Measurements from ENCODE around the gene EXOC6B.
A peak's percentile ranks its signal among the peaks of the same experiment; 100 is the strongest.

EXOC6B gene

DNA sequence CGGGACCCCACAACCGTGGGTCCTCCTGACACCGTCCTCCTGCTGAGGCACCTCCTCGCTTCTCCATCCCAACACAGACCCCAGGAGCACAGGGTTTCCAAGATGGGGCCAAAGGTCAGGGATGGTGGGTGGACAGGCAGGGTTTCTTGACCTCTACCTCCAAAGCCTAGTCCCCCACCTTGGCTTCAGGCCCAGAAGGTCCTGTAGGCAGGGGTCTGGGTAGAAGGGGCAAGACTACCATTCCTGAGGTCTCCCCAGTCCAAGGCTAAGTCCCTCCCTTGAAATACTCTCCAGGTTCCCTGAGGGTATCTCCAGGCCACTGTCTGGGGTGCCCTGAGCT is 685.2 kb downstream of the EXOC6B start:
- no peaks in the 10 kb centered on the region for H3K36me3 Mint-ChIP-seq
- no peak overlapping the region for H3K4me3 Mint-ChIP-seq
- H3K27ac Mint-ChIP-seq = no peak overlapping the region
- H3K27me3 Mint-ChIP-seq = peaks cover 52% of the 10 kb centered on the region
- no peaks in the 10 kb centered on the region for H3K9me3 Mint-ChIP-seq
- H3K4me1 Mint-ChIP-seq = peaks cover 7% of the 10 kb centered on the region
- DNase-seq = peak; percentile 14
- CTCF ChIA-PET = no interaction called here

GRCh38 chr2:72139874-72140620 is 685.8 kb downstream of the EXOC6B start:
- CTCF ChIA-PET = interaction anchor here (0.7 kb wide), 1 partner anchor 10 kb away, joined by 3 read pairs; no protein-coding TSS in a partner anchor
- no peak overlapping the region for H3K4me3 Mint-ChIP-seq
- no peak overlapping the region for H3K27ac Mint-ChIP-seq
- no peaks in the 10 kb centered on the region for H3K9me3 Mint-ChIP-seq
- H3K36me3 Mint-ChIP-seq = no peaks in the 10 kb centered on the region
- DNase-seq = peak; percentile 13
- peaks cover 47% of the 10 kb centered on the region for H3K27me3 Mint-ChIP-seq
- peaks cover 3% of the 10 kb centered on the region for H3K4me1 Mint-ChIP-seq

- CTCF ChIA-PET = interaction anchor here (0.7 kb wide), 1 partner anchor 11 kb away, joined by 3 read pairs; no protein-coding TSS in a partner anchor
- peaks cover 41% of the 10 kb centered on the region for H3K27me3 Mint-ChIP-seq
- peaks cover 2% of the 10 kb centered on the region for H3K4me1 Mint-ChIP-seq
- H3K9me3 Mint-ChIP-seq = no peaks in the 10 kb centered on the region
- no peak overlapping the region for H3K4me3 Mint-ChIP-seq
- no peak overlapping the region for H3K27ac Mint-ChIP-seq
- peak; percentile 6 for DNase-seq
- H3K36me3 Mint-ChIP-seq = no peaks in the 10 kb centered on the region
Measured at GRCh38 chr2:72139471-72139873, 686.4 kb downstream of the EXOC6B start.

DNA sequence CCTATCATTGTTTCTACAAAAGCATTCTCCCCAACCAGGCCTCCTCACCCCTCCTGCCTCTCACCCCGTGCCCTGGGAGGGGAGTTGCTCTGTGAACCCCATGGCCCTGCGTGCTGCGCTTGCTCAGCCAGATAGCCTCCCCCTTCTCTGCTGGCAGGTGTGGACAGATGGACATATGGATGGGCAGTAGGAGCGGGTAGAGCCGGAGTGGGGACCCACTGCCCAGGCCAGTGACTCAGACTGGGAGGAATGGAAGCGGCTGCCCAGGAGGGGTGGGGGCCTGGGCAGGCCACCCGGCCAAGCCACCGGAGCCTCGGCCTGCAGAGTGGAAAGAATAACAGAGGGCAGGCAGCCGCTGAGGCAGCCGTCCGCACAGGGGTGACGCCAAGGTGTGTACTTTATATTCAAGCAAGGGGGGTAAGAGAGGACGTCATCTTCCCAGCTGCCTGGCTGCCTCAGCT is 686.9 kb downstream of the EXOC6B start:
- Mint-ChIP-seq H3K9me3 (no peaks in the 10 kb centered on the region), H3K27ac (no peak overlapping the region), H3K4me1 (no peaks in the 10 kb centered on the region), H3K27me3 (peaks cover 36% of the 10 kb centered on the region), H3K4me3 (no peak overlapping the region), H3K36me3 (no peaks in the 10 kb centered on the region)
- peak; percentile 11 for DNase-seq
- CTCF ChIA-PET = interaction anchor here (0.7 kb wide), 1 partner anchor 11 kb away, joined by 3 read pairs; no protein-coding TSS in a partner anchor

DNA sequence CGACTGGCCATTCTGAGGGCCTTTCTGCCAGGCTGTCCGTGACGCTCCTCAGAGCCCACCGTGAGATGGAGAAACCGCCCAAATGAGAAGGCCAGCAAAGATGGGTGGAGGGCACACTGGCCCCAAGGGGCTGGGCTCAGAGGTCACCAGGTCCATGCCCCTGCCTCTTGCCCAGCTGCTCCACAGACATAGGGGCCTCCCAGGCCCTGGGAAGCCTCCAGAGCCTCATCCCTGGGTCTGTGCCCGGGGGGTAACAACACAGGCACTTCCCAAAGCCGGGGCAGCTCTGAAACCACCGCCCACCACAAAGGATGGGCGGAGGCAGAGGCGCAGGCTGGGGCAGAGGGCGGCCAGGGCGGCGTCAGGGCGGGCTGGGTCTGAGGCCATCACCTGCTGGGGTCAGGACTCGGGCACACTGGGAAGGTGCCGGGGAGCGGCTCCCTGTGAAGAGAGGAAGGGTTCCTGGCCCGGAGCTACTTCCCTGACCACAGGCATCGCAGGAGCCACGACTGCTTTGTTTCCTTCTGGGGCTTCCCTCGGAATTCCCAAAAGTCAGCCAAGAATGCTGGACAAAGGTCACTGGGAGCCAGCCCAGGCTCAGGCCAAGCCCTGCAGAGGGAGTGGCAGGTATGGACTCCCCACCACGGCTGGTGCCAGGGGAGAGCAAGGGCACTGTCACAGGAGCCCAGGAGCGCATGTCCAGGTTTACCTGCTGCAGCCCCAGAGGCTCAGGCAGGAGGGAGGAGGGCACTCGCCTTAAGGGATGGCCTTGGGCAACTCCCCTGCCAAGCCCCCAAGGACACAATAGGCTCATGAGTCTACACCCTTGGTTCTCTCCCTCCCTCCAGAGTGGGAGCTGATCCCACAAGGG is 687.6 kb downstream of the EXOC6B start:
- DNase-seq = peak; percentile 3
- CTCF ChIA-PET = interaction anchor here (1.3 kb wide), 1 partner anchor 14 kb away, joined by 4 read pairs; no protein-coding TSS in a partner anchor
- Mint-ChIP-seq H3K27ac (no peak overlapping the region), H3K4me1 (no peaks in the 10 kb centered on the region), H3K27me3 (peaks cover 29% of the 10 kb centered on the region), H3K36me3 (no peaks in the 10 kb centered on the region), H3K9me3 (no peaks in the 10 kb centered on the region), H3K4me3 (no peak overlapping the region)

GRCh38 chr2:72137498-72138010 is 688.3 kb downstream of the EXOC6B start:
- CTCF ChIA-PET = interaction anchor here (0.8 to 1.3 kb wide), 3 partner anchors 15 to 589 kb away, joined by 3 to 5 read pairs (median 4); no protein-coding TSS in a partner anchor
- peak; percentile 65 for DNase-seq
- no peaks in the 10 kb centered on the region for H3K9me3 Mint-ChIP-seq
- H3K27me3 Mint-ChIP-seq = peaks cover 22% of the 10 kb centered on the region
- no peaks in the 10 kb centered on the region for H3K4me1 Mint-ChIP-seq
- no peak overlapping the region for H3K27ac Mint-ChIP-seq
- H3K36me3 Mint-ChIP-seq = no peaks in the 10 kb centered on the region
- no peak overlapping the region for H3K4me3 Mint-ChIP-seq

DNA sequence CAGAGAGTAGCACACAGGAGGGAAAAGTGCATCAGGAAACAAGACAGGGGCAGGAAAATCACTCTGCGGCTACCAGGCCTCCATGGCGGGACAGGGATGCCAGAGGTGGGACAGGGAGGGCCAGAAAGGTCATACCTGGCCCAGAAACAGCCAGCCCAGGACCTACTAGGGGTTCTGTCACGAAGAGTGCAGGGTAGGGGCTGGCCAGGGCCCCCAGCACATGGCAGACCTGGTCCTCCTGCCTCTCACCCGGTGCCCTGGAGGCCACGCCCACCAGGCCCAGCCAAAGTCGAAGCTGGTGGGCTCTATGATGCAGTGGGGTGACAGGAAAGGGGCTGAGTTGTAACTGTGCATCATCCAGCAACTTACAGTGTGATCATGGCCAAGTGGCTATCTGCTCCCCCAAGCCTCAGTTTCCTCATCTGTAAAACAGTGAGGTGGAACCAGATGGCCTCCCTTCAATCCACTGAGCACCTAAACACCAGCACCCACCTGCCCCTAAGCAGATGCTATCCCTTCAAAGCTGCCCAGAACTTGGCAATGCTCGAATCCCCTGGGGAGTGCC is 688.8 kb downstream of the EXOC6B start:
- no peak overlapping the region for H3K4me3 Mint-ChIP-seq
- CTCF ChIA-PET = interaction anchor here (0.8 to 1.3 kb wide), 3 partner anchors 16 to 588 kb away, joined by 3 to 5 read pairs (median 4); no protein-coding TSS in a partner anchor
- DNase-seq = peak; percentile 1
- H3K27me3 Mint-ChIP-seq = peaks cover 16% of the 10 kb centered on the region
- H3K27ac Mint-ChIP-seq = no peak overlapping the region
- no peaks in the 10 kb centered on the region for H3K36me3 Mint-ChIP-seq
- no peaks in the 10 kb centered on the region for H3K9me3 Mint-ChIP-seq
- no peaks in the 10 kb centered on the region for H3K4me1 Mint-ChIP-seq

- H3K36me3 Mint-ChIP-seq = no peaks in the 10 kb centered on the region
- H3K4me1 Mint-ChIP-seq = no peaks in the 10 kb centered on the region
- H3K27me3 Mint-ChIP-seq = peaks cover 9% of the 10 kb centered on the region
- H3K4me3 Mint-ChIP-seq = no peak overlapping the region
- CTCF ChIA-PET = no interaction called here
- DNase-seq = no peak
- no peaks in the 10 kb centered on the region for H3K9me3 Mint-ChIP-seq
- no peak overlapping the region for H3K27ac Mint-ChIP-seq
Measured at GRCh38 chr2:72136331-72136730, 689.5 kb downstream of the EXOC6B start.

DNA sequence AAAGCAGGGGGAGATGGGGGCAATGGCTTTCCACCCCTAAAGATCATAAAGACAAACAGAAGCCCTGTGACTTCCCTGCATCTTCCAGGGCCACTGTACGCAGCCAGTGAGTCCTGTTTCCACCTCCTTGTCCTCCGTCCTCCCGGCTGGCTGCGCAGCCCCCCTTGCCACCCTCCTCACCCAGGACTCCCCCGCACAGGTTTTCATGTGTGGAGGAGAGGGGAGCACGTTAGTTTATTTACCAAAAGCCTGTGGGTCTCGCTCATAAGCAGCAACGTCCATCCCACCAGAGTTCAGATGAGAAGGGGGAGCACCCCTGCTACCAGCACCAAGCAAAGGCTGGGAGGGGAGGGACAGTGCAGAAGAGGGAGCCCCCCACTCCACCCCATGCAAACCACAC is 689.9 kb downstream of the EXOC6B start:
- Mint-ChIP-seq H3K4me3 (no peak overlapping the region), H3K27me3 (peaks cover 7% of the 10 kb centered on the region), H3K9me3 (no peaks in the 10 kb centered on the region), H3K27ac (no peak overlapping the region), H3K36me3 (no peaks in the 10 kb centered on the region), H3K4me1 (no peaks in the 10 kb centered on the region)
- DNase-seq = no peak
- CTCF ChIA-PET = no interaction called here

- CTCF ChIA-PET = no interaction called here
- Mint-ChIP-seq H3K27ac (no peak overlapping the region), H3K36me3 (no peaks in the 10 kb centered on the region), H3K4me3 (no peak overlapping the region), H3K4me1 (no peaks in the 10 kb centered on the region), H3K27me3 (peaks cover 8% of the 10 kb centered on the region), H3K9me3 (no peaks in the 10 kb centered on the region)
- peak; percentile 8 for DNase-seq
Measured at GRCh38 chr2:72134997-72135800, 690.6 kb downstream of the EXOC6B start.

GRCh38 chr2:72134408-72134996 is 691.3 kb downstream of the EXOC6B start:
- no peaks in the 10 kb centered on the region for H3K4me1 Mint-ChIP-seq
- CTCF ChIA-PET = no interaction called here
- H3K4me3 Mint-ChIP-seq = no peak overlapping the region
- DNase-seq = peak; percentile 14
- H3K36me3 Mint-ChIP-seq = no peaks in the 10 kb centered on the region
- peaks cover 8% of the 10 kb centered on the region for H3K27me3 Mint-ChIP-seq
- no peaks in the 10 kb centered on the region for H3K9me3 Mint-ChIP-seq
- no peak overlapping the region for H3K27ac Mint-ChIP-seq

- Mint-ChIP-seq H3K27me3 (peaks cover 10% of the 10 kb centered on the region), H3K4me1 (no peaks in the 10 kb centered on the region)
- CTCF ChIA-PET = no interaction called here
Measured at GRCh38 chr2:72133721-72134407, 692.0 kb downstream of the EXOC6B start.

More at GRCh38 chr2:72133721-72134407, 692.0 kb downstream of the EXOC6B start:
- Mint-ChIP-seq H3K27ac (no peak overlapping the region), H3K36me3 (no peaks in the 10 kb centered on the region), H3K9me3 (no peaks in the 10 kb centered on the region), H3K4me3 (no peak overlapping the region)
- peak; percentile 5 for DNase-seq

All from activated naive CD4-positive, alpha-beta T cell treated with anti-CD3 and anti-CD28 coated beads, Interleukin-2, amount 10 ng/mL, durations not matched to agents 7 days and 5 days (primary cell).